ENCODE measurements around the gene PTTG1IP. TPM values are rescaled to one million over a fixed set of nuclear protein-coding genes. Genes with fewer than 3 reads are reported as not detected.

The PTTG1IP gene
- total and polyA plus RNA-seq, 4 donors: 163 to 235 (median 222) TPM

DNA sequence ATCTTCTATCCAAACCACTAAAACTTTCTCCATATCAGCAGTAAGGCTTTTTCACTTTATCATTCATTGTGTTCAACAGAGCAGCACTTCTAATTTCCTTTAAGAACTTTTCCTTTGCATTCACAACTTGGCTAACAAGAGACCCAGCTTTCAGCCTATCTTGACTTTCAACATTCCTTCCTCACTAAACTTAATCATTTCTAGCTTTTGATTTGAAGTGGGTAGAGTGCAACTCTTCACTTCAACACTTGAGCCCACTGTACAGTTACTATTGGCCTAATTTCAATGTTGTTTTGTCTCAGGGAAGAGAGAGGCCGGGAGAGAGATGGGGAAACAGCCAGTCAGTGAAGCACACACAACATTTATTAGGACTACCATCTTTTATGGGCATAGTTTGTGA is 73.8 kb downstream of the PTTG1IP start:
- Histone ChIP-seq H3K36me3 (ENCODE audit: control insufficient read depth, insufficient read depth, low read length) (peaks cover 2% of the 10 kb centered on the region), H3K9me3 (ENCODE audit: control insufficient read depth, insufficient read depth, low read length) (no peaks in the 10 kb centered on the region), H3K4me1 (ENCODE audit: control insufficient read depth, insufficient read depth, low read length) (peaks cover 15% of the 10 kb centered on the region), H3K27ac (ENCODE audit: low read depth, low read length) (no peak overlapping the region), H3K4me3 (ENCODE audit: low read depth, low read length) (no peak overlapping the region), H3K27me3 (ENCODE audit: control insufficient read depth, insufficient read depth, low read length) (no peaks in the 10 kb centered on the region)
- no peak for DNase-seq (ENCODE audit: low read depth in 4 of 6, low spot score in 6 of 6)
- WGBS (ENCODE audit: insufficient coverage): no CpG with 5 or more reads among the region's 1 CpG

Other genes with a start within 250 kb of the PTTG1IP start
- not detected for gene KRTAP10-9, start 246.6 kb downstream of the PTTG1IP start, total RNA-seq
- not detected for gene KRTAP10-9, start 246.6 kb downstream of the PTTG1IP start, polyA plus RNA-seq (ENCODE audit: insufficient read length in 2 of 2)
- not detected for gene KRTAP10-10, start 236.3 kb downstream of the PTTG1IP start, total RNA-seq
- gene KRTAP10-10, start 236.3 kb downstream of the PTTG1IP start, polyA plus RNA-seq (ENCODE audit: insufficient read length in 2 of 2): not detected
- gene KRTAP10-11, start 227.3 kb downstream of the PTTG1IP start, total RNA-seq: not detected
- not detected for gene KRTAP10-11, start 227.3 kb downstream of the PTTG1IP start, polyA plus RNA-seq (ENCODE audit: insufficient read length in 2 of 2)
- gene KRTAP12-4, start 219.0 kb downstream of the PTTG1IP start, total RNA-seq: not detected
- not detected for gene KRTAP12-4, start 219.0 kb downstream of the PTTG1IP start, polyA plus RNA-seq (ENCODE audit: insufficient read length in 2 of 2)
- not detected for gene KRTAP12-3, start 215.8 kb downstream of the PTTG1IP start, total RNA-seq
- not detected for gene KRTAP12-3, start 215.8 kb downstream of the PTTG1IP start, polyA plus RNA-seq (ENCODE audit: insufficient read length in 2 of 2)
- gene KRTAP12-2, start 206.8 kb downstream of the PTTG1IP start, total RNA-seq: not detected
- not detected for gene KRTAP12-2, start 206.8 kb downstream of the PTTG1IP start, polyA plus RNA-seq (ENCODE audit: insufficient read length in 2 of 2)
- not detected for gene KRTAP12-1, start 191.5 kb downstream of the PTTG1IP start, total RNA-seq
- not detected for gene KRTAP12-1, start 191.5 kb downstream of the PTTG1IP start, polyA plus RNA-seq (ENCODE audit: insufficient read length in 2 of 2)
- not detected for gene KRTAP10-12, start 176.5 kb downstream of the PTTG1IP start, total RNA-seq
- gene KRTAP10-12, start 176.5 kb downstream of the PTTG1IP start, polyA plus RNA-seq (ENCODE audit: insufficient read length in 2 of 2): not detected
- gene TSPEAR, start 162.1 kb downstream of the PTTG1IP start, total RNA-seq: under 1 TPM in 1 of 2 donors, not detected in 1; 0.66 TPM
- gene TSPEAR, start 162.1 kb downstream of the PTTG1IP start, polyA plus RNA-seq (ENCODE audit: insufficient read length in 2 of 2): under 1 TPM; 0.24 to 0.33 TPM
- 10 to 100 TPM; 53.0 to 62.6 TPM for gene UBE2G2, start 71.9 kb downstream of the PTTG1IP start, total RNA-seq
- gene UBE2G2, start 71.9 kb downstream of the PTTG1IP start, polyA plus RNA-seq (ENCODE audit: insufficient read length in 2 of 2): 100 to 1,000 TPM in 1 of 2 donors, 10 to 100 TPM in 1; 83.8 to 102 TPM
- 10 to 100 TPM; 66.8 to 80.7 TPM for gene SUMO3, start 55.6 kb downstream of the PTTG1IP start, total RNA-seq
- gene SUMO3, start 55.6 kb downstream of the PTTG1IP start, polyA plus RNA-seq (ENCODE audit: insufficient read length in 2 of 2): 100 to 1,000 TPM; 144 to 159 TPM
- gene ITGB2, start 47.2 kb upstream of the PTTG1IP start, total RNA-seq: 10 to 100 TPM; 19.2 to 36.7 TPM
- gene ITGB2, start 47.2 kb upstream of the PTTG1IP start, polyA plus RNA-seq (ENCODE audit: insufficient read length in 2 of 2): 10 to 100 TPM; 20.9 to 34.6 TPM
- 10 to 100 TPM in 1 of 2 donors, 1 to 10 TPM in 1; 7.0 to 14.9 TPM for gene SLX9, start 66.3 kb upstream of the PTTG1IP start, total RNA-seq
- 10 to 100 TPM; 22.6 to 25.7 TPM for gene SLX9, start 66.3 kb upstream of the PTTG1IP start, polyA plus RNA-seq (ENCODE audit: insufficient read length in 2 of 2)
- 10 to 100 TPM; 18.2 to 27.0 TPM for gene ADARB1, start 200.9 kb upstream of the PTTG1IP start, total RNA-seq
- gene ADARB1, start 200.9 kb upstream of the PTTG1IP start, polyA plus RNA-seq (ENCODE audit: insufficient read length in 2 of 2): 10 to 100 TPM; 30.7 to 39.4 TPM